Parathyroid adenoma (tissue), 2 donors: ENCODE data around the gene AIF1L.

Experiments
- H2AFZ ChIP-seq: fragments of 300-600 bp; sonication (generic); one replicate; pipeline ENCODE4 v1.7.0; 2017; ENCODE audit warnings: antibody characterized with exemption, mild to moderate bottlenecking
- H3K27ac ChIP-seq: fragments of 300-600 bp; sonication (generic); one replicate; pipeline ENCODE4 v1.7.0; 2017
- H3K27me3 ChIP-seq: fragments of 300-600 bp; sonication (generic); one replicate; pipeline ENCODE4 v1.7.0; 2017; ENCODE audit warnings: low read length; ENCODE audit not compliant: control insufficient read depth, insufficient read depth
- H3K36me3 ChIP-seq: fragments of 300-600 bp; sonication (generic); one replicate; pipeline ENCODE4 v1.7.0; 2017; ENCODE audit warnings: low read length; ENCODE audit not compliant: control insufficient read depth, insufficient read depth
- H3K4me1 ChIP-seq: fragments of 300-600 bp; sonication (generic); one replicate; pipeline ENCODE4 v1.7.0; 2017; ENCODE audit warnings: control low read depth
- H3K4me2 ChIP-seq: fragments of 300-600 bp; sonication (generic); one replicate; pipeline ENCODE4 v1.7.0; 2017; ENCODE audit warnings: low read length
- H3K4me3 ChIP-seq: fragments of 300-600 bp; sonication (generic); one replicate; pipeline ENCODE4 v1.7.0; 2017; ENCODE audit warnings: low read depth, low read length
- H3K79me2 ChIP-seq: fragments of 300-600 bp; sonication (generic); one replicate; pipeline ENCODE4 v1.7.0; 2017; ENCODE audit warnings: control low read depth
- H3K9ac ChIP-seq: fragments of 300-600 bp; sonication (generic); one replicate; pipeline ENCODE4 v1.7.0; 2017; ENCODE audit warnings: mild to moderate bottlenecking
- H3K9me3 ChIP-seq: fragments of 300-600 bp; sonication (generic); one replicate; pipeline ENCODE4 v1.7.0; 2017; ENCODE audit warnings: low read length; ENCODE audit not compliant: control insufficient read depth
- CTCF ChIP-seq: fragments of 300-600 bp; sonication (generic); IDR thresholded peaks from one replicate; pipeline ENCODE4 v1.7.0; 2017; ENCODE audit warnings: antibody characterized with exemption, mild to moderate bottlenecking
- donor health status: primary hyperparathyroidism.

The AIF1L gene

GRCh38 chr9:131104016-131104740, 7.8 kb downstream of the AIF1L start:
- Histone ChIP-seq H3K36me3 (no peaks in the 10 kb centered on the region), H3K9me3 (no peaks in the 10 kb centered on the region), H3K27me3 (no peaks in the 10 kb centered on the region), H3K79me2 (no peaks in the 10 kb centered on the region), H3K27ac (no peak overlapping the region), H3K4me3 (no peak overlapping the region), H3K4me1 (peaks cover 13% of the 10 kb centered on the region), H3K9ac (no peak overlapping the region), H3K4me2 (no peak overlapping the region), H2AFZ (no peak overlapping the region)
- no peak for TF ChIP-seq CTCF

- no peak overlapping the region for H3K4me3 ChIP-seq
- H2AFZ ChIP-seq: no peak overlapping the region
- no peak overlapping the region for H3K9ac ChIP-seq
- H3K4me2 ChIP-seq: no peak overlapping the region
- H3K27me3 ChIP-seq: no peaks in the 10 kb centered on the region
- no peak overlapping the region for H3K27ac ChIP-seq
- H3K9me3 ChIP-seq: no peaks in the 10 kb centered on the region
- no peak for TF ChIP-seq CTCF
- no peaks in the 10 kb centered on the region for H3K36me3 ChIP-seq
- H3K4me1 ChIP-seq: peaks cover 11% of the 10 kb centered on the region
- no peaks in the 10 kb centered on the region for H3K79me2 ChIP-seq
Measured at GRCh38 chr9:131105952-131106351, 9.6 kb downstream of the AIF1L start.

GRCh38 chr9:131107760-131108159, 11.4 kb downstream of the AIF1L start:
- no peaks in the 10 kb centered on the region for H3K79me2 ChIP-seq
- TF ChIP-seq CTCF: no peak
- no peaks in the 10 kb centered on the region for H3K36me3 ChIP-seq
- H3K27me3 ChIP-seq: no peaks in the 10 kb centered on the region
- no peak overlapping the region for H3K4me2 ChIP-seq
- H2AFZ ChIP-seq: no peak overlapping the region
- no peak overlapping the region for H3K27ac ChIP-seq
- no peak overlapping the region for H3K9ac ChIP-seq
- no peaks in the 10 kb centered on the region for H3K9me3 ChIP-seq
- H3K4me3 ChIP-seq: no peak overlapping the region
- no peaks in the 10 kb centered on the region for H3K4me1 ChIP-seq

GRCh38 chr9:131111186-131111853, 15.0 kb downstream of the AIF1L start:
- H3K79me2 ChIP-seq: no peaks in the 10 kb centered on the region
- H3K9me3 ChIP-seq: no peaks in the 10 kb centered on the region
- H3K27me3 ChIP-seq: no peaks in the 10 kb centered on the region
- no peak for TF ChIP-seq CTCF
- no peak overlapping the region for H3K9ac ChIP-seq
- no peaks in the 10 kb centered on the region for H3K4me1 ChIP-seq
- H3K36me3 ChIP-seq: no peaks in the 10 kb centered on the region
- H2AFZ ChIP-seq: no peak overlapping the region
- H3K4me2 ChIP-seq: no peak overlapping the region
- H3K4me3 ChIP-seq: no peak overlapping the region
- no peak overlapping the region for H3K27ac ChIP-seq
